GM03348 (cell line): ENCODE measurements around the gene BTBD7.
"Not testable (repeated sequence)": the region's sequence is repeated elsewhere in the genome, so short reads cannot be mapped to it uniquely, and the experiment has no call there.

ENCODE experiments used
- DNase-seq: peaks from one replicate; pipeline ENCODE4 v3.0.0; 2012; ENCODE audit warnings: low spot score

The BTBD7 gene

DNA sequence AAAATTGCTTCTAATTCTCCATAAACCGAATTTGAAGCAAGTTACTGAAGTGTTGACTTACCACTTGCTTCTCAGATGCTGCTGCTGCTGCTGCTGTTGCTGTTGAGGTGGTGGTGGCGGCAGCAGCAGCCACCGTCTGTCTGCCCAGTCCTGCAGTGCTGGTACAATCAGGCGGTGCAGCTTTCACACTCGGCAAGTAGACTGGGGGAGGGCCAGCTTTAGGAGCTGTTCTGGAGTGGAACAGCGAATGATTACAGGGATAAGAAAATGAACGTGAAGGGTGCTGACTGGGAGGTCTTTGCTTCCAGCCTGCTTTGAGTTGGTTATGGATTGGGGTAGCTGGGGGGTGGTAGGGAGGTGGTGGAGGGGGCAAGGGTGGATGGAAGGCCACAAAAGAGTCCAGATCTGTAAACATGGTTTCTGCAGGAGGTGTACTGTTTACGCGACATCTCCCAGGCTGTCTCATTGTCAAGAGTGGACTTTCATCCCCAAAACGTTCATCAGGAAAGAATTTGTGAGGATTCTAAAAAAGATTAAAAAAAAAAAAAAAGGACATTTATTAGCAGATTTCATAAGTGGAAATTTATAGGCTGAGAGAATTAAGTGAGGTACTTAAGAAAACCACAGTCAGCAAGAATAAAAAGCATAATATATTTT is 86.9 kb downstream of the BTBD7 start:
- no peak for DNase-seq

DNA sequence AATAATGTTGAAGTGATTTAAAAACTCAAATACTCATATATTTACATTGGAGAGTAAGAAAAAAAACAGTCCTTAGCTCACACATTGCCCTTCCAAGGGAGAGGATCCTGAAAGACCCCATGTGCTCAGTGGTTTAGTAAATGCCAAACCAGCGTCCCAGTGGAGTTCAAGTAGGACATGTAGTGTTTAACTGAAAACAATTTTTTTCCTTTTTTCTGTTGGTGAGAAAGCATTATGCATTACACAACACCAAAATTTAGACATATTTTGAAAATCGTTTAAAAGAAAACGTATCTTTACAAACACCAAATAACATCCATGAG is 92.2 kb downstream of the BTBD7 start:
- no peak for DNase-seq

DNA sequence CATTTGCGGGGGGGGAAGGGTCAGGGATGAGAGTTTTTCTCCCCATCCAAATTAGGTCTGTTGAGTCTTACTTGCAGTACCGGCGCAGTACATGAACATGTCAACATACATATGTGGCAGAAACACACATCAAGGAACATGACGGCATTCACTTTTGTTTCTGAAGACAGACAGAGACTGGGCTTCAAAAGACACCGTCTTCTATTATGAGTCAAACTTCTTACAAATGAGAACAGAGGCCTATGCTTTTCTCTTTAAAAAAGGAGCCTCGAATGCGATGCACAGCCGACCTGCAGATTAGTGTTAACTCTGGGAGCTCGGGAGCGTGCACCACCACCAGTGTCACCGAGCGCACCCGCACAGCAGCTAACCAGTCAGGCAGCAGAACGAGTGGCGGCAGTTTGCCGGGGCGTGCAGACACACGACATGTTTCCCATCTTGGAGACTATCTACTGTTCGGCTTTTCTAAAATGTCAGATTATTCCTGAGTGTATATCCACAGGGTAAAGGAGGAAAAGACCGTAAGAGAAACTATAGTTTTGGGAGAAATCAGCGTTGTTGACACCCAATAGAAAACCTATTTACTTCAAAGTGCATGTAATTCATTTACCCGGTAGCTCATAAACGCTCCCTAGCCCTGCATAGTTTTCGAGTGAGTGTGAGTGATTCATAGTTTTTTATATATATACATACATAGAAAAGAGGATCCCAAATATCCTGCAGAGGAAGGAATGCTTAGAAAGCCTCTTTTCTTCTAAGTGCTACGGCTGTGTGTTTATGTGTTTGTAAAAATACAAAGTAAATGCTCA is 92.8 kb downstream of the BTBD7 start:
- peak; percentile 32 for DNase-seq

DNA sequence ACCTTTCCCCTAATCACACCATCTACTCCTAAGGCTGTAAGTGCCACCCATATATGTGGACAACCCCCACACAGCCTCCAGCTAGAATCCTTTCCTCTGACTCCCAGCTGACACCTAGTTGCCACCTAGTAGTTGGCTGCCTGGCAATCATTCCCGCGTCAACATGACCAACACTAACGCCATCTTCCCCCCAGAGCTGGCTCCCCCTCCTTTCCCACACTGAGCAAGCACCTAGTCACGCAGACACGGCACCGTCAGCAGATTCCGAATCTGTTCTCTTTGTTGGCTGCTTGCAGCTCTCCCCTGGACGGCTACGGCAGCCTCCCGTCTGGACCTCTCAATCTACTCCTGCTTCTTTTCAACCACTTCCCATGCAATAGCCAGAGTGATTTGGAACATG is 98.0 kb downstream of the BTBD7 start:
- peak; percentile 76 for DNase-seq

DNA sequence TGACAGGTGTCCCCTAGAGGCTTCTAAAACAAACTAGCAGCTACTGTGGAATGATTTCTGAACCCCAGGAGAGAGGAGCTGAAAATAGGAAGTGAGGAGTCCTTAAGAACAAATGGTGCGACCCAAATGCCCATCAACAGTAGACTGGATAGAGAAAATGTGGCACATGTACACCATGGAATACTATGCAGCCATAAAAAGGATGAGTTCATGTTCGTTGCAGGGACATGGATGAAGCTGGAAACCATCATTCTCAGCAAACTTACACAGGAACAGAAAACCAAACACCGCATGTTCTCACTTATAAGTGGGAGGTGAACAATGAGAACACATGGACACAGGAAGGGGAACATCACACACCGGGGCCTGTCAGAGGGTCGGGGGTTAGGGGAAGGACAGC is 99.8 kb downstream of the BTBD7 start:
- not testable (repeated sequence) for DNase-seq

DNA sequence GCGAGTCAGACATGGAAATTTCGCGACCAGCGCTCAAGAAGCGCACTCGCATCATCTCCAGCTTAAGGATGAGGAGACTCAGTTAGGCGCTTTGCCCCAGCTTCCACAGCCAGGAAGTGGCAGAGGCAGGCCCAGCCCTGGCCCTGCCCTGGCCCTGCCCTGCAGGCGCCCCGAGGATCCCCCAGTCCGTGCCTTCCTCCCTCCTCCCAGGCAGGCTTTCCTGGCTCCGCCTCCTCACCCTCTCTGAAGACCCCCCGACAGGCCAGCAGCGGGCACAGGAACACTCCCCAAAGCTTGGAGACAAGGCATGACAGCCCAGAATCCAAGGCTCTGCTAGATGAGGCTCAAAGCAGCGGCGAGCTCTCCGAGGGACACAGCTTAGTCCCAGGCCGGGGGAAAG is 100.7 kb downstream of the BTBD7 start:
- no peak for DNase-seq

DNA sequence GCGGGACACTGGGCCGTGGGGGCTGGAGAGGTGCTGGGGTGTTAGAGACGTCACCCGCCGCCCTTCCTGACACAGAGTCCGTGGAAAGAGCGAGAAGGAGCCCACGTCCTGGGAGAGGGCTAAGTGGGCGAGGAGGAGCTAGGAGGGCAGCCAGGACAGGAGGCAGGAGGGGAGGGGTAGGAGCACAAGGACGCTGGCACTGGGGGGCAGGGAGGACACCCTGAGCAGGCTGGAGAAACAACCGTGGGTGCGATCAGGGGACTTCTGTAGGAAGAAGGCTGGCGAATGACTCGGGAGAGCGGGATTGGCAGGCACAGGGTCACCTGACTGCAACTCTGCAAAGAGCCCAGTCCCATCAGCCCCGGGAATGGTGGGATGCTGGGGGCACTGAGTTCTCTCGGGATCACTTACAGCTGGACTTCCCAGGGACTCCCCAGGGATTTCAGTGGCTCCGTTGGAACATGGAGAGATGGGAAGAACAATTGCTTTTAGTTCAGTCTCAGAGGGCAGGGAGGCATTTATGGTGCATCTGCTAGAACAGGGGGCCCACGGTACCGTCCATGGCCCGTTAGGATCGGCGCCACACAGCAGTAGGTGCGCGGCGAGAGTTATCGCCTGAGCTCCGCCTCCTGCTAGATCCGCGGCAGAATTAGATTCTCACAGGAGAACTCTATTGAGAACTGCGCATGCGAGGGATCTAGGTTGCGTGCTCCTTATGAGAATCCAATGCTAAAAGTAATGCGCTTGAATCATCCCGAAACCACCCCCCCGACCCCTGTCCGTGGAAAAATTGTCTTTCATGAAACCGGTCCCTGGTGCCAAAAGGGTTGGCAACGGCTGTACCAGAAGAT is 101.5 kb downstream of the BTBD7 start:
- peak; percentile 78 for DNase-seq

DNA sequence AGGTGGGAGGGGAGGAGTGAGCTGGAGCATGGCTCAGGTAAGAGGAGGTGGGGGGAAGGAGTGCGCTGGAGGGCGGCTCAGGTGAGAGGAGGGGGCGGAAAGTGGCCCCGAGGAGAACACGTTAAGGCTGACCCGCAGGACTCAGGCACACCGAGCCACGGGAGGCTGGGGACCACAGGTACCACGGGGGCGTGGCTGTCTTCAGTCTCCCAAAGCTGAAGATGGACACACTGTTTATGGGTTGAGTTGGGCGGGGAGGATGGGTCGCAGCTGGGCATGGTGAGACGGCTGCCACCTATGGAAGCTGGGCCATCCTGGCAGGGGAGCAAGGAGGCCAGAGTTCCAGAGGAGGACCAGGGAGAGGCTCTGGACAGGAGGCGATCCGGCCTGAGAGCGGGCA is 102.3 kb downstream of the BTBD7 start:
- no peak for DNase-seq

DNA sequence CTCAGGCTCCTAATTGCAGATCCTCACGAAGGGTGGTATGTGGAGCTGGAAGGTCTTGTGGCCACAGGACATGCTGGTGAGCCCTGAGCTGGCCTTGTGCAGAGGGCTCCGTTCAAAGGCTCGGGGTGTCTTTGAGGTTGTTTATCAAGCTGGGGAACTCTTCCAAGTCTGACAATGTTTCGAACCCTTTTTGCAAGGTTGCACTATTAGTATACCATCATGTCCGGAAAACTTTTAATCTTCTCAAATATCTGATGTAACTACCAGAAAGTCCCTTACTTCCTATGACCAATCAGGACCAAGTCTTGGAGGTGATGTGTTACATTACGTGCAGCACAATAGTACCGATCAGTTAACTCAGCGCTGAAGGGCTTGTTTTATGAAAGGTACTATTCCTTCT is 104.3 kb downstream of the BTBD7 start:
- no peak for DNase-seq

DNA sequence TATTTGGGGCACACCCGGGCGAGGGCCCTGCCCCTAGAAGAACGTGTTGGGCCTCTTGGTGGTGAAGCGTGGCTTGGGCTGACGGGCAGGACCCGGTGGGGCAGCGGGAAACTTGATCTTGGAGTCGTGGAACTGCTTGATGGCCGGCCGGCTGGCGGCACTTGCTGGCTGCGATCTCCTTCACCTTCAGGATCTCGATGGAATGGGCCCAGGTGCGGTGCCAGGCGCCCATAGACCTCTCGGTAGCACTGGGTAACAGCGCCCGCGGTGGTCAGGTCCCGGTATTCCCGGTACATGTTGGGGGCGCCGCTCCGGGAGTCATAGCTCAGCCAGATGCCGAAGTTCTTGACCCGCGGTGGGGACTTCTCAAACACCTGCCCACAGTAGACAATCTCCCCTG is 109.3 kb downstream of the BTBD7 start:
- no peak for DNase-seq

DNA sequence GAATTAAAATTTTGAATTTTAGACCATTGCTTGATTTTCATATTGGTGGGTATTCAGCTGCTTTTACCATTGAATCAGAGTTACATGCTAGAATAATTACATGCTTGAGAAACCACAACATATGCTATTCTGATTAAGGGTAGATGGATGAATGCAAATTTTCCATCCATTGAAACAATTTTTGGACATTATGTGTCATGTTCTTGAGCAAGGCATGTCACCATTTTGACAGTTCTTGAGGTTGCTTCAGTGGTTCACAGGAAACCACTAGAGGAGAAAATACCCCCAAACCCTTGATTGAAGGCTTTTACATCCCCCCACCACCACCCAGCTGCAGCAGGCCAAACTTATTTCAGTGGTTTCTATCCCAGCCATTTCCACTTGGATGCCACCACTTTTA is 112.3 kb downstream of the BTBD7 start:
- no peak for DNase-seq

DNA sequence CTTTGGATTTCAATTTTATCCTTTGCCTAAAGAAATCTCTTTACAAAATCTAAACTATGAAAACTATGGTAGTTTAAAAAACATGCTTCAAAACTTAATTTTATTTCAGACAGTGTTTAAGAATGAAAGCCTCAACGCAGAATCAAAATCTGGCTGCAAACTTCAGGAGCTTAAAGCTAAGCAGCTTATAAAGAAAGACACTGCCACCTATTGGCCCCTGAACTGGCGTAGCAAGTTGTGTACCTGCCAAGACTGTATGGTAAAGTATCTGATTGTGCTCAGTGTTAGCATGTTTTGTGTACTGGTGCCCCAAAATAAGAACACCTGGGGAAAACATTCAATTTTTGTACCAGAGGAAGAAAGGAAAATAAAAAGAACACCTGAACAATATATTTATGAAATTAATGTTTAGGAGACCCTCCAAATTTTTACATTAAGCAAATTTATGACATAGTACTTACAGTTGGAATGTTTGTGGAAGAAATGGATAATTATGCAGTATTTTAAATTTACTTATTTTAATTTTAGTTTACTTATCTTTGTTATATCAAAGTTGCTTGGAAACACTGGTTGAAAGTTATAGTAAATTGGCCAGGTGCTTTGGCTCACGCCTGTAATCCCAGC is 113.6 kb downstream of the BTBD7 start:
- DNase-seq: peak; percentile 42

DNA sequence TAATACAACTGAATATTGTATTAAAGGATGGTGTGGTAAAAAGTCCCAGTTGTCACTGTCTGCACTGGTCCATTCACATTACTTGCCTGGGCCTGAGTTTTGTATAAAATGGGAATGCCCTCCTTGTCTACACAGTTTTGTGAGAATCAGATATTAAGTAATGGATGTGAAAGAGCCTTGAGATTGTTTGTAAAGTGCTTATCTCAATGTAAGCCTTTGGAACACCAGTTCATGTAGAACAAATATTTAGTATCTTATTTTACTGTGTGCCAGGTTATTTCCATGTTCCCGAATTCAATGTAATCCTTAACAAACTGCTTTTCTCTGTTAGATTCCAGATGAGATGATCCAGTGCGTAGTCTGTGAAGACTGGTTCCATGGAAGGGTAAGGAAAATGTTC is 118.2 kb downstream of the BTBD7 start:
- DNase-seq: no peak

DNA sequence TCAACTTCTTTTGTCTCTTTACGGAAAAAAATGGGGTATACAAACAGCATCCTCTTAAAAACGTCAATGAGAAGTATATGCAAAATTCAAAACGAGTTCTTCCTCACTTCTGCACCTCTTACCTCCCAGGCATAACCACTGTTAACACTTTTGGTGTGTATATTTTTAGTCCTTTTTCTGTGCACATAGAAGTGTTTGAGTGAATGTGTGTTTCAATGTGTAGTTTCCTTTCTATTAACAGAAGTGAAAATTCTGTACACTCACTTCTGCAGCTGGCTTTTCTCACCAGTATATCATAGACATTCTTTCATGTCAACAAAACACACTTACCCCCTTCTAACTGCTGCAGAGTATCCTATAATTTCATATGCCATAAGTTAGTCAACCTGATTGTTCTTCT is 120.4 kb downstream of the BTBD7 start:
- no peak for DNase-seq

DNA sequence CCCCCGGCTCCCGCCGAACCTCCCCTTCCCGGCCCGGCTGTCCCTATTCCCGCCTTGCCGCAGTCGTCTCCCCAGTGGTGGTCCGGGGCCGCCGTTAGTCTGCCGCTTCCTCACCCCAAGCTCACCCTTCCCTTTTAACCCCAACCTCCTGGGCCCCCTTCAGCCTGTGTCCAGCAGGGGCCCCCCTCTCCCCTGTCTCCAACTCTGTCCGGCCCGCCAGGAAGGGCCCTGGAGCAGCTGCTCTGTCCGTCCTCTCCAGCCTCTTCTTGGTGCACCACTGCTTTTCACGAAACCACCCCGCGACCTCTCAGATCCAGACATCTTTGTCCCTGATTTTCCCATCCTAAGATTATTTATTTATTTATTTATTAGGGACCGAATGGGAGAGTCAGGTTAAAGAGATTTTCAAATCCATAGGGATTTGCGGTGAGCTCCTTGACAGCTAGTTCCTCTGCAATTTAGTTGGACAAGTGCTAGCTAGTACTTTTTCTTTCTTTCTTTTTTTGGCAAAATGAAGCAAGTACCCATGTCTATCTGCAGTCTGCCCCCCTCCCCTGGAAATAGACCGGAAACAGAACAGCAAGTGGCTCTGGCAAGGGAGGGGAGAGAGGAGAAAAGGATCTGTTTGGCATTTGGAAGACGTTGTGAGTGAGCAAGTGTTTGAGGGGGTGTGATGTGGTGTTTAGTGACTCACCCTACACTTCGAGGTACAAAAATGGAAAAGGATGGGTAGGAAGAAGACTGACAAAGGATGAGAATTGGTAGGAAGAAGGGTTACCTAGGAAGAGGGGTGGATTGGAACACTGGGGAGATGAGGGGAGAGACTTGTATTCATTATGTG is 125.1 kb downstream of the BTBD7 start:
- peak; percentile 74 for DNase-seq

DNA sequence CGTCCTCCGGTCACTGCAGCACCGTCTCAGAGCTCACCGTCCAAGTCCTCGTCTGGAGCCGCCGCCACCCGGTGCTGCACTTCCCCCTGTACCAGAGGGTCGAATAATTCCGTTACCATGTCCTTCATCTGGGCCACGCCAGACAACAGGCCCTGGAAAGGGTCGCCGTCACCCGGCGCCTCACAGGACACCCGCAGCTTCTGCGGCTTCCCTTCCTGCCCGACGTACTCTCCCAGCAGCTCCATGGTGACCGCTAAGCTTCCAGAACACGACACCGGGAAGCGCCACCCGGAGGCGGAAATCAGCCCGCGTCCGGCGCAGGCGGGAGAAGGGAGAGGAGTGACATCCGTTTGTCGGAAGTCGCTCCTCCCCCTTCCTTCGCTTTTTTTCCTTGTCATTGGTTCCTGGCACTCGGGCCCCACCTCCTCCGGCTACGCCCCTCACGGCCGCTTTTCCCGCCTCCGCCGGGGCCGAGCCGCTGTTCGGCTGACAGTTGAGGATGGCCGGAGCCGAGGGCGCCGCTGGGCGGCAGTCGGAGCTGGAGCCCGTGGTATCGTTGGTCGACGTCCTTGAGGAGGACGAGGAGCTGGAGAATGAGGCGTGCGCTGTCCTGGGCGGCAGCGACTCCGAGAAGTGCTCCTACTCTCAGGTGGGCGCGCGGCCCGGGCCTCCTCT is 125.9 kb downstream of the BTBD7 start, which contains the start of the genes GON7 and UBR7:
Gene GON7, minus strand, starts transcription at position 273 of the 675 bp plus-strand sequence. Its CDS starts 28 bp downstream, at position 245.
Gene UBR7, plus strand, starts transcription at position 464 of the 675 bp plus-strand sequence. Its CDS starts 36 bp downstream, at position 500.
- DNase-seq: peak; percentile 98

DNA sequence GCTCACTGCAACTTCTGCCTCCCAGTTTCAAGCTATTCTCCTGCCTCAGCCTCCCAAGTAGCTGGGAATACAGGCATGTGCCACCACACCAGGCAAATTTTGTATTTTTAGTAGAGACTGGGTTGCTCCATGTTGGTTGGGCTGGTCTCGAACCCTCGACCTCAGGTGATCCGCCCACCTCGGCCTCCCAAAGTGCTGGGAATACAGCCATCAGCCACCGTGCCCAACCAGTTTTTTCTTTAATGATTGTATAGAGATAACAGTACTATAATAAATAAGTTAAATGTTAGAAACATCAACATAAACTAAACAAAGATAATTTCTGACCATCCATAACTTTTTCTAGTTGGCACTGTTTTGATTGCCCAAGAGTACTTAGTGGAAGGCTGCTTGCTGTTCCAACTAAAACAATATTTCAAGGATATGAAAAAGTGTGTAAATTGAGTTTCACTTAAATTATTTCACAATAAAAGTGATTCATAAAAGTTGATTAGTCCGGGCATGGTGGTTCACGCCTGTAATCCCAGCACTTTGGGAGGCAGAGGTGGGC is 131.6 kb downstream of the BTBD7 start:
- DNase-seq: no peak

DNA sequence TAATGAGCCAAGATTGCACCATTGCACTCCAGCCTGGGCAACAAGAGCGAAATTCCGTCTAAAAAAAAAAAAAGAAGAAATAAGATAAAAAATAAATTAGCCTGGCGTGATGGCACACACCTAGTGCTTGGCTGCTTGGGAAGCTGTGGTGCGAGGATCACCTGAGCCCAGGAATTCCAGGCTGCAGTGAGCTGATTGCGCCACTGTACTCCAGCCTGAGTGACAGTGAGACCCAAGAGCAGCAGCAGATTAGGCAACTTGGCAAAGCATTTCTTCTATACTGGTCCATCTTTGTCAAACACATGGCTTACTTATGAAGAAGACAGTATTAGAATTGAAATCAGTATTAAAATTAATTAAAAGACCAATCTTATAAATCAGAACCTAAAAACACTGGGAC is 132.3 kb downstream of the BTBD7 start:
- no peak for DNase-seq

DNA sequence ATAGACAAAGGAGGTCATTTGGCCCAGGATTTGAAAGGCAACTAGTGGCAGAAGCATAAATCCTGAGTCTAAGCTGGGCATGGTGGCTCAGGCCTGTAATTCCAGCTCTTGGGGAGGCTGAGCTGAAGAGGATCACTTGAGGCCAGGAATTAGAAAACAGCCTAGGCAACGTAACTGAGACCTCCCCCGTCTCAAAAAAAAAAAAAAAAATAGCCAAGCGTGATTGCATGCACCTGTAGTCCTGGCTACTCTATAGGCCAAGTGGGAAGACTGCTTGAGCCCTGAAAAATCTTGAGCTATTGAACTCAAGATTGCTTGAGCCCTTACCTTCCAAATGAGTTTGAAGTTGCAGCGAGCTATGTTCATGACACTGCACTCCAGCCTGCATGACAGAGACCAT is 133.8 kb downstream of the BTBD7 start:
- DNase-seq: no peak

DNA sequence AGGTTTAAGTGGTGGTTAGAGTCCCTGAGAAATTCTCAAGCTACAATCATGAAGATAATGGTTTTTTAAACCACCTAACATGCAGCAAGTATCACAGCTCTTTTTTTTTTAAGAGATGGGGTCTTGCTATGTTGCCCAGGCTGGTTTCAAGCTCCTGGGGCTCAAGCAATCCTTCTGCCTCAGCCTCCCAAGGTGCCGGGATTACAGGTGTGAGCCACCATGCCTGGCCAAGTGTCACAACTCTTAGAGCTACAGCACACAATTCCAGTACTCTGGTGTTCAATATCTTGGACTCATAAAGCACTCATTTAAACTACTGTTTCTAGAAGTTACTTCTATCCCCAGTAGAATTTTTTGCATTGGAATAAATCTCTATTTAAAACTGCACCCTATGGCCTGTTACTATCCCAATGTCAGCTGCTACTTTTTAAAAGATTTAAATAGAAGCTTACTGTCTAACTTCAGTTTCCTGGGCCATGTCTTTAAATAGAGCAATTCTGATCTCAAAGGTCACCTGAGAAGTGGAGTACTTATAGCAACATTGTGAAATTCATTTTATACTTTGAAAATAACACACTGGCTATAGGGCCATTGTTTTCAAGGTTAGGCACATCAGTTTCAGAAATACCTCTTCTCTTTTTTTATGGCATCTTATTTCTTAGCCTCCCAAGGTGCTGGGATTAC is 137.4 kb downstream of the BTBD7 start:
- no peak for DNase-seq
